Astrocyte (in vitro differentiated cells and primary cell): ENCODE data around the gene TNNT3. TPM values are rescaled to one million over a fixed set of nuclear protein-coding genes. Genes with fewer than 3 reads are reported as not detected.

Source experiments
- DNase-seq: peaks from one replicate; pipeline ENCODE4 v3.0.0-alpha.2; 2010; ENCODE audit warnings: low read depth
- FAIRE-seq: peaks from 2 replicates; lab custom pipeline; 2011; peaks lifted over from hg19 to GRCh38; lab: Jason Lieb, UNC
- H2AFZ ChIP-seq: 2 replicates; pipeline ENCODE4 v1.6.0; 2012; ENCODE audit warnings: low read depth, low read length, inconsistent platforms
- H3K27ac ChIP-seq: 2 replicates; pipeline ENCODE4 v1.5.1; 2011; ENCODE audit warnings: low read depth, low read length, inconsistent platforms
- H3K27me3 ChIP-seq: 2 replicates; pipeline ENCODE4 v1.6.0; 2011; ENCODE audit warnings: low read length, inconsistent platforms; ENCODE audit not compliant: insufficient read depth
- H3K36me3 ChIP-seq: 2 replicates; pipeline ENCODE4 v1.5.1; 2011; ENCODE audit warnings: low read length, inconsistent platforms; ENCODE audit not compliant: insufficient read depth
- H3K4me1 ChIP-seq: 2 replicates; pipeline ENCODE4 v1.5.1; 2011; ENCODE audit warnings: low read length, inconsistent platforms; ENCODE audit not compliant: insufficient read depth
- H3K4me2 ChIP-seq: 2 replicates; pipeline ENCODE4 v1.6.0; 2012; ENCODE audit warnings: low read length, inconsistent platforms
- H3K4me3 ChIP-seq: 2 replicates; pipeline ENCODE4 v1.5.1; 2011; ENCODE audit warnings: low read depth, mild to moderate bottlenecking, low read length, inconsistent platforms; ENCODE audit not compliant: insufficient read depth
- H3K79me2 ChIP-seq: 2 replicates; pipeline ENCODE4 v1.6.0; 2012; ENCODE audit warnings: mild to moderate bottlenecking, low read length, inconsistent platforms; ENCODE audit not compliant: insufficient read depth
- H3K9ac ChIP-seq: 2 replicates; pipeline ENCODE4 v1.6.0; 2012; ENCODE audit warnings: mild to moderate bottlenecking, low read length, inconsistent platforms
- H3K9me3 ChIP-seq: 2 replicates; pipeline ENCODE4 v1.5.1; 2012; ENCODE audit warnings: low read depth, mild to moderate bottlenecking, low read length, inconsistent platforms; ENCODE audit not compliant: insufficient read depth
- H4K20me1 ChIP-seq: 2 replicates; pipeline ENCODE4 v1.6.0; 2012; ENCODE audit warnings: low read length, inconsistent platforms; ENCODE audit not compliant: insufficient read depth
- H3K27ac Mint-ChIP-seq: one replicate; pipeline ENCODE4 v1.8.0; 2021; ENCODE audit warnings: mild to moderate bottlenecking, mixed read lengths; ENCODE audit not compliant: unreplicated experiment
- H3K27me3 Mint-ChIP-seq: one replicate; pipeline ENCODE4 v1.8.0; 2021; ENCODE audit warnings: low read depth, mixed read lengths; ENCODE audit not compliant: unreplicated experiment
- H3K36me3 Mint-ChIP-seq: one replicate; pipeline ENCODE4 v1.8.0; 2021; ENCODE audit warnings: low read depth, mixed read lengths; ENCODE audit not compliant: unreplicated experiment
- H3K4me1 Mint-ChIP-seq: one replicate; pipeline ENCODE4 v1.8.0; 2021; ENCODE audit warnings: low read depth, mixed read lengths; ENCODE audit not compliant: unreplicated experiment
- H3K4me3 Mint-ChIP-seq: one replicate; pipeline ENCODE4 v1.8.0; 2021; ENCODE audit warnings: mild to moderate bottlenecking, moderate library complexity, mixed read lengths; ENCODE audit not compliant: unreplicated experiment
- H3K9me3 Mint-ChIP-seq: one replicate; pipeline ENCODE4 v1.8.0; 2021; ENCODE audit warnings: mild to moderate bottlenecking, mixed read lengths; ENCODE audit not compliant: unreplicated experiment
- EZH2 ChIP-seq: IDR thresholded peaks from 2 replicates; pipeline ENCODE4 v1.6.1; 2012; ENCODE audit warnings: mild to moderate bottlenecking, low read length, inconsistent platforms; ENCODE audit not compliant: insufficient read depth
- total RNA-seq: library from RNA; stranded (reverse); gene quantifications from 2 replicates; pipeline ENCODE4 v1.2.1, GENCODE V29; 2021
- TF ChIP-seq, protein P1 (sequence below): IDR thresholded peaks from 2 replicates; pipeline ENCODE4 v1.5.1; 2011; ENCODE audit warnings: low read depth, mild to moderate bottlenecking, inconsistent platforms, low read length, moderate library complexity; ENCODE audit not compliant: insufficient read depth

TNNT3 gene
- total RNA-seq, 1 donor from 2014 or later, result not detected

DNA sequence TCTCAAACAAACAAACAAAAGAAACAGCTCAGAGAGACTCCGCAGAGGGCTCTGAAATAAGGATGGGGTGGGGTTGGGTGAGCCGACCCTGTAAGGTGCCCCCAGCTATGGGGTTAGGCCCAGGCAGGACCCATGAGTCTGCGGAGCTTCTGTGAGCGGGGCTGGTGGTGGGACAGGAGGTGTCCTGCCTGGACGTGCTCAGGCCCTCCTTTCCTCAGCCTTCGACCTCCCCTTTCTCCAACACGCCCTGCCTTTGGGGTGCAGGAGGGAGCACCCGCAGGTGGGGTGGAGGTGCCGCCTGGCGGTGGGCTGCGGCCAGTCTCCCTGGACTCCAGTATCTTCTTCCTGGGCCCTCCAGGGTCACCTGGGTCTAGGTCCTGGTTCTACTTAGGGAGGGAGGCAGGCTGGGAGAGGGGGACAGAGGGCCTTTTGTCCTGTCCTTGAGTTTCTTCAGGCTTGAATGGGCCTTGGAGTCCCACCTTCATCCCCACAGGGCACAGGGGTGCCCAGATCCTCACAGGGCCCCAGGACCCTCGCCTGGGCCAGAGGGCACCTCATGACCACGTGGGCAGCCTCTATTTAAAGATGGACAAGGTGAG is 40.1 kb upstream of the TNNT3 start:
- FAIRE-seq (no peak), DNase-seq (no peak)
- Histone ChIP-seq H4K20me1 (no peaks in the 10 kb centered on the region), H3K79me2 (no peaks in the 10 kb centered on the region), H3K27me3 (peaks cover under 1% of the 10 kb centered on the region), H3K27ac (no peak overlapping the region), H3K9ac (no peak overlapping the region), H2AFZ (no peak overlapping the region), H3K9me3 (no peaks in the 10 kb centered on the region), H3K4me2 (no peak overlapping the region), H3K36me3 (no peaks in the 10 kb centered on the region), H3K4me1 (peaks cover 8% of the 10 kb centered on the region), H3K4me3 (no peak overlapping the region)
- no peaks in the 10 kb centered on the region for H3K27me3 Mint-ChIP-seq
- H3K4me3 Mint-ChIP-seq, result no peak overlapping the region
- H3K4me1 Mint-ChIP-seq, result no peaks in the 10 kb centered on the region
- no peak overlapping the region for H3K27ac Mint-ChIP-seq
- H3K36me3 Mint-ChIP-seq, result no peaks in the 10 kb centered on the region
- no peak for TF ChIP-seq EZH2
- TF ChIP-seq, protein P1, sequence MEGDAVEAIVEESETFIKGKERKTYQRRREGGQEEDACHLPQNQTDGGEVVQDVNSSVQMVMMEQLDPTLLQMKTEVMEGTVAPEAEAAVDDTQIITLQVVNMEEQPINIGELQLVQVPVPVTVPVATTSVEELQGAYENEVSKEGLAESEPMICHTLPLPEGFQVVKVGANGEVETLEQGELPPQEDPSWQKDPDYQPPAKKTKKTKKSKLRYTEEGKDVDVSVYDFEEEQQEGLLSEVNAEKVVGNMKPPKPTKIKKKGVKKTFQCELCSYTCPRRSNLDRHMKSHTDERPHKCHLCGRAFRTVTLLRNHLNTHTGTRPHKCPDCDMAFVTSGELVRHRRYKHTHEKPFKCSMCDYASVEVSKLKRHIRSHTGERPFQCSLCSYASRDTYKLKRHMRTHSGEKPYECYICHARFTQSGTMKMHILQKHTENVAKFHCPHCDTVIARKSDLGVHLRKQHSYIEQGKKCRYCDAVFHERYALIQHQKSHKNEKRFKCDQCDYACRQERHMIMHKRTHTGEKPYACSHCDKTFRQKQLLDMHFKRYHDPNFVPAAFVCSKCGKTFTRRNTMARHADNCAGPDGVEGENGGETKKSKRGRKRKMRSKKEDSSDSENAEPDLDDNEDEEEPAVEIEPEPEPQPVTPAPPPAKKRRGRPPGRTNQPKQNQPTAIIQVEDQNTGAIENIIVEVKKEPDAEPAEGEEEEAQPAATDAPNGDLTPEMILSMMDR, result no peak
- no peaks in the 10 kb centered on the region for H3K9me3 Mint-ChIP-seq

DNA sequence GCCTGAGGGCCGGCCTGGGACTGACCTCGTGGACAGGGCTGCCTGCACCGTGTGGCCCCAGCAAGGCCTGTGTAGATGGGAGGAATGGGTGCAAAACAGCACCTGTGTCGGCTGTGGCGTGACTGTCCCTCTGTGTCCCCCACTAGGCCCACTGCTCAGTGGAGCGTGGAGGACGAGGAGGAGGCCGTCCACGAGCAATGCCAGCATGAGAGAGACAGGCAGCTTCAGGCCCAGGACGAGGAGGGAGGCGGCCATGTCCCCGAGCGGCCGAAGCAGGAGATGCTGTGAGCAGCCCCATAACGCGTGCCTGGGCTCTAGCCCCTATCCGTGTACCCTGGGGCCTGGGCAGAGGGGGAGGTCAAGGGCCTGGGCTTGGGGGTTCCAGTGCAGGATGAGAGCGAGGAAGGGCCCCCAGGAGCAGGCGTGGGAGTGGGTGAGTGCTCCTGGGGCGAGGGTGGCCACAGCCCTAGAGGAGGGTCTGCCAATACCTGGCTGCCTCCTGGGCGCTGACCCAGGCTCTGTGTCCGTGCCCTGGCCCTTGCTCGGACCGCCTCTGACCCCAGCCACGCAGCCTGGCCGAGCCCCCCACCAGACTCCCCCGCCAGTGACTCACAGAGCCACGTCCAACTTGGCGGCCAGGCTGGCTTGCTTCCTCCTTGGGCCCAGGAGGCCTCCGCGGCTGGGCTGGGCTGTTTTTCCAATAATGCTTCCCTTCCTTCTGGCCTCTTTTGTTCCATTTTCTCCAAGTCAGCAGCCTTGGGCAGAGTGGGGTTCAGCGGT is 39.4 kb upstream of the TNNT3 start:
- DNase-seq (peak; percentile 13), FAIRE-seq (no peak)
- H3K4me3 Mint-ChIP-seq, result no peak overlapping the region
- peak overlapping the region; percentile 58 for H3K9ac ChIP-seq
- peaks cover 2% of the 10 kb centered on the region for H3K27me3 ChIP-seq
- H3K9me3 Mint-ChIP-seq, result no peaks in the 10 kb centered on the region
- H3K4me1 Mint-ChIP-seq, result no peaks in the 10 kb centered on the region
- no peaks in the 10 kb centered on the region for H3K36me3 Mint-ChIP-seq
- no peaks in the 10 kb centered on the region for H3K9me3 ChIP-seq
- H3K27me3 Mint-ChIP-seq, result no peaks in the 10 kb centered on the region
- TF ChIP-seq, protein P1, result no peak
- no peak for TF ChIP-seq EZH2
- H3K27ac Mint-ChIP-seq, result peak overlapping the region; percentile 53
- H3K79me2 ChIP-seq, result no peaks in the 10 kb centered on the region
- no peaks in the 10 kb centered on the region for H4K20me1 ChIP-seq
- H3K36me3 ChIP-seq, result no peaks in the 10 kb centered on the region
- H3K27ac ChIP-seq, result no peak overlapping the region
- H2AFZ ChIP-seq, result peak overlapping the region; percentile 77
- no peak overlapping the region for H3K4me2 ChIP-seq
- peaks cover 8% of the 10 kb centered on the region for H3K4me1 ChIP-seq
- H3K4me3 ChIP-seq, result no peak overlapping the region
